Testis (tissue), 2 donors: ENCODE measurements around the gene KCNAB3.

Experiments
- CTCF ChIP-seq, 3 experiments: fragments of 450-650 bp in 2 of 3; fragments of 200-600 bp in 1 of 3; sonication (generic) in 1 of 3; IDR thresholded peaks; one replicate each; pipeline ENCODE4 v1.5.1; 2016 to 2019; ENCODE audit warnings: antibody characterized with exemption in 3 of 3, mild to moderate bottlenecking in 2 of 3, moderate library complexity in 1 of 3
- POLR2A ChIP-seq: fragments of 450-650 bp; IDR thresholded peaks from one replicate; pipeline ENCODE4 v1.6.1; 2017; ENCODE audit warnings: antibody characterized with exemption, mild to moderate bottlenecking, moderate library complexity

GRCh38 chr17:7977805-7978204 is 48.1 kb upstream of the KCNAB3 start:
- no peak for TF ChIP-seq CTCF (IDR thresholded peaks at IDR 0.05)
- TF ChIP-seq POLR2A: no peak
